ENCODE data around the gene MICAL3.

Gene MICAL3

DNA sequence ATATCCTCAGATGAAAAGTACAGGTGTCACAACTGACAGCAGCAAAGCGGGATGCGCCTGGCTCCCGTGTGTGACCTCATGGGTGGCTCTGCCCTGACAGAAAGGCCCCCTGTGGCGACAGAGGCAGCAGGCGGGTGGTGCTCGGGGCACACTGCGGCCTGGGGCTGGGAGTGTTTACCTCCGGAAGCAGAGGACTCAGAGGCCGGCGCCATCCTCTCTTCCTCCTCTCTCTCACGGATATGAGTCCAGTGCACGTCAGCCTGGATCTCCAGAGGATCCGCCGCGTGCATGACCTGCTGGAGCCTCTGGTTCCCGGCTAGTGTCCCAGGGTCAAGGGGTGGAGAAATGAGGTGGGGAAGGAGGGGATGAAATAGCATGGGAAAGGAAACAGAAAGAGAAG lies 196.9 kb downstream of the MICAL3 start:
- TF ChIP-seq LEF1 (IDR thresholded peaks at IDR 0.05; ENCODE audit: borderline replicate concordance) (no peak), HDGF (IDR thresholded peaks at IDR 0.05; ENCODE audit: borderline replicate concordance) (no peak), FOXK2 (IDR thresholded peaks at IDR 0.05) (no peak), ELF4 (IDR thresholded peaks at IDR 0.05) (no peak), FOXM1 (IDR thresholded peaks at IDR 0.05; ENCODE audit: borderline replicate concordance) (no peak), BHLHE40 (IDR thresholded peaks at IDR 0.05; ENCODE audit: borderline replicate concordance) (no peak), FOXA1 (IDR thresholded peaks at IDR 0.05) (no peak), TARDBP (IDR thresholded peaks at IDR 0.05) (no peak), L3MBTL2 (conservative IDR thresholded peaks at IDR 0.05) (no peak), ZNF384 (IDR thresholded peaks at IDR 0.05) (no peak), CTBP1 (IDR thresholded peaks at IDR 0.05; ENCODE audit: borderline replicate concordance) (no peak), SP1 (IDR thresholded peaks at IDR 0.05) (no peak), SUZ12 (IDR thresholded peaks at IDR 0.05) (no peak), NFRKB (IDR thresholded peaks at IDR 0.05) (no peak), ARNT (IDR thresholded peaks at IDR 0.05) (no peak)
- TF ChIP-seq, protein P1, sequence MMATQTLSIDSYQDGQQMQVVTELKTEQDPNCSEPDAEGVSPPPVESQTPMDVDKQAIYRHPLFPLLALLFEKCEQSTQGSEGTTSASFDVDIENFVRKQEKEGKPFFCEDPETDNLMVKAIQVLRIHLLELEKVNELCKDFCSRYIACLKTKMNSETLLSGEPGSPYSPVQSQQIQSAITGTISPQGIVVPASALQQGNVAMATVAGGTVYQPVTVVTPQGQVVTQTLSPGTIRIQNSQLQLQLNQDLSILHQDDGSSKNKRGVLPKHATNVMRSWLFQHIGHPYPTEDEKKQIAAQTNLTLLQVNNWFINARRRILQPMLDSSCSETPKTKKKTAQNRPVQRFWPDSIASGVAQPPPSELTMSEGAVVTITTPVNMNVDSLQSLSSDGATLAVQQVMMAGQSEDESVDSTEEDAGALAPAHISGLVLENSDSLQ (IDR thresholded peaks at IDR 0.05): no peak
- ChIA-PET CTCF (interaction anchor here (1.5 kb wide), 1 partner anchor 249 kb away, joined by 4 read pairs; no protein-coding TSS in a partner anchor), POLR2A (no interaction called here)
- DNase-seq (ENCODE audit: extremely low spot score): no peak

DNA sequence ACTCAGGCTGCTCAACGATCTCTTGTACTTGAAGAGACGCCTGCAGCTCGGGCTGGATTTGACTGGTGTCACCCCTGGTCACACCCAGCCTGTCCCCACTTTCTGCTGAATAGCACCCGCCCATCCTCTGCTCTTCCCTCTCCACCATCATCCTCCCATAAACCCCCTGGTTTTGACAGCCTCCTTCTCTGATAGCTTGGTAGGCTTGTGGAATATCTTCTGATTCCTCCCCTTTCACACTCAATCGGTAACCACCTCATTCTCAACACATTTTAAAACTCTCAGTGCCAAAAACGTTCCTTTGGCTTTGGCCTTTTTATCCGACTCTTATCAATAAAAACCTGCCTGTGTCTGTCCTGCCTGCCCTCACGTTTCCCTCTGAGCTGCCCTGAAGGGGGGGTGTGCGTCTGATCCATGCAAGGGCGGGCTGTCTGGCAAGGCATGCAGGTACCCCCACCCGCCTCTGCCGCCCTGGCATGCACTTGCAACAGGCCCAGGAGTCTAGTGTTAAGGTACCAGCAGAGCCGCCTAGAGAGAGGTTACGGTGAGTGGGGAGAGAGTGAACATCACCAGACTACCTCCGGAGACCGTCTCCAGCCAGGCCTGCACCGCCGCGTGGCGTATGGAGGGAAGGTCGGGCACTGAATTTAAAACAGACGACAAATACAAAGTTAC lies 198.3 kb downstream of the MICAL3 start:
- DNase-seq (ENCODE audit: extremely low spot score): no peak
- CTCF ChIA-PET: interaction anchor here (0.7 kb wide), 1 partner anchor 231 kb away, joined by 3 read pairs; no protein-coding TSS in a partner anchor
- TF ChIP-seq FOXA1 (IDR thresholded peaks at IDR 0.05): no peak
- TF ChIP-seq SP1 (IDR thresholded peaks at IDR 0.05): no peak
- TF ChIP-seq ARNT (IDR thresholded peaks at IDR 0.05): no peak
- TF ChIP-seq CTBP1 (IDR thresholded peaks at IDR 0.05; ENCODE audit: borderline replicate concordance): no peak
- TF ChIP-seq FOXK2 (IDR thresholded peaks at IDR 0.05): no peak
- TF ChIP-seq ZNF384 (IDR thresholded peaks at IDR 0.05): no peak
- TF ChIP-seq ELF4 (IDR thresholded peaks at IDR 0.05): no peak
- no peak for TF ChIP-seq LEF1 (IDR thresholded peaks at IDR 0.05; ENCODE audit: borderline replicate concordance)
- TF ChIP-seq SUZ12 (IDR thresholded peaks at IDR 0.05): no peak
- TF ChIP-seq HDGF (IDR thresholded peaks at IDR 0.05; ENCODE audit: borderline replicate concordance): no peak
- TF ChIP-seq, protein P1 (IDR thresholded peaks at IDR 0.05): no peak
- no peak for TF ChIP-seq NFRKB (IDR thresholded peaks at IDR 0.05)
- no peak for TF ChIP-seq TARDBP (IDR thresholded peaks at IDR 0.05)
- TF ChIP-seq BHLHE40 (IDR thresholded peaks at IDR 0.05; ENCODE audit: borderline replicate concordance): no peak
- TF ChIP-seq L3MBTL2 (conservative IDR thresholded peaks at IDR 0.05): no peak
- no peak for TF ChIP-seq FOXM1 (IDR thresholded peaks at IDR 0.05; ENCODE audit: borderline replicate concordance)
- POLR2A ChIA-PET: no interaction called here

DNA sequence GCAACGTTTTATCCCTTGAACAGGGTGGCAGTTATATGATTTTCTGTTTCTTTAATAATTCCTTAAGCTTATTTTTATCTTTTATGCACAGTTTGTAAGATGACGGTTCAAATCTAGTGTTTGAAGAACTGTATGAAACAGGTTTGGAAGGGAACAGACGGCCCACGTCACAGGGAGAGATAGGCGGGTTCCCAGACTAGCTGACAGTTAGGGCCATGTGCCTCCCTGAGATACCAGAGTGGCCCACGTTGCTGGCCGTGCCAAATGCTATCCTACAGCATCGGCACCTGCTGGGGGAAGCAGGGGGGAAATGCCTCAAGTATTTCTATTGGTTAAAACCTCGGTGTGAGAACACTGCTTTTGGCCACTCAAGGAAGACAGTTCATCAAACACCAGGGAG lies 199.9 kb downstream of the MICAL3 start:
- TF ChIP-seq FOXA1 (IDR thresholded peaks at IDR 0.05): no peak
- TF ChIP-seq HDGF (IDR thresholded peaks at IDR 0.05; ENCODE audit: borderline replicate concordance): no peak
- TF ChIP-seq CTBP1 (IDR thresholded peaks at IDR 0.05; ENCODE audit: borderline replicate concordance): no peak
- TF ChIP-seq L3MBTL2 (conservative IDR thresholded peaks at IDR 0.05): no peak
- no peak for TF ChIP-seq LEF1 (IDR thresholded peaks at IDR 0.05; ENCODE audit: borderline replicate concordance)
- TF ChIP-seq SP1 (IDR thresholded peaks at IDR 0.05): no peak
- TF ChIP-seq FOXK2 (IDR thresholded peaks at IDR 0.05): no peak
- TF ChIP-seq NFRKB (IDR thresholded peaks at IDR 0.05): no peak
- ChIA-PET POLR2A (no interaction called here), CTCF (interaction anchor here (0.6 kb wide), 1 partner anchor 260 kb away, joined by 4 read pairs; no protein-coding TSS in a partner anchor)
- no peak for DNase-seq (ENCODE audit: extremely low spot score)

DNA sequence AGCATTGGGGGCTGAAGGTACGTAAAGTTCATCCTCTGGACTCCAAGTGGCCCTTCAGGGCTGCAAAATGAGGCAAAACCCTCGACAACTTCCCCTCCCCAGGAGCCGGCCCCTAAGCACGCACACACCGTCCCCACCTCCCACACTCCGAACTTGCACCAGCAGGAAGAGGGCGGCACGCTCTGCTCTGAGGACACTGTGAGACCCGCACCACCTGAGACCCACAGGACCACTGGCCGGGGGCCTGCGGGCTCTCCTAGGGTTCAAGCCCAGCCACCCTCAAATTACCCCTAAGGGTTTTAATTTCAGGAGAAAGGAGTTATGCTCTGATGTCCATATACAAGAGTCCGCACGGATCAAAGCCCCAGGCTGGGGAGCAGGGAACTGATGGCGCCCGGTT lies 200.4 kb downstream of the MICAL3 start:
- ChIA-PET POLR2A (no interaction called here), CTCF (no interaction called here)
- TF ChIP-seq HDGF (IDR thresholded peaks at IDR 0.05; ENCODE audit: borderline replicate concordance) (no peak), LEF1 (IDR thresholded peaks at IDR 0.05; ENCODE audit: borderline replicate concordance) (no peak), FOXK2 (IDR thresholded peaks at IDR 0.05) (no peak), NFRKB (IDR thresholded peaks at IDR 0.05) (no peak), L3MBTL2 (conservative IDR thresholded peaks at IDR 0.05) (no peak), ELF4 (IDR thresholded peaks at IDR 0.05) (no peak), SUZ12 (IDR thresholded peaks at IDR 0.05) (no peak), SP1 (IDR thresholded peaks at IDR 0.05) (no peak), TARDBP (IDR thresholded peaks at IDR 0.05) (no peak), ZNF384 (IDR thresholded peaks at IDR 0.05) (no peak), FOXM1 (IDR thresholded peaks at IDR 0.05; ENCODE audit: borderline replicate concordance) (no peak), CTBP1 (IDR thresholded peaks at IDR 0.05; ENCODE audit: borderline replicate concordance) (no peak), ARNT (IDR thresholded peaks at IDR 0.05) (no peak), FOXA1 (IDR thresholded peaks at IDR 0.05) (no peak), BHLHE40 (IDR thresholded peaks at IDR 0.05; ENCODE audit: borderline replicate concordance) (no peak)
- TF ChIP-seq, protein P1 (IDR thresholded peaks at IDR 0.05): no peak
- no peak for DNase-seq (ENCODE audit: extremely low spot score)

DNA sequence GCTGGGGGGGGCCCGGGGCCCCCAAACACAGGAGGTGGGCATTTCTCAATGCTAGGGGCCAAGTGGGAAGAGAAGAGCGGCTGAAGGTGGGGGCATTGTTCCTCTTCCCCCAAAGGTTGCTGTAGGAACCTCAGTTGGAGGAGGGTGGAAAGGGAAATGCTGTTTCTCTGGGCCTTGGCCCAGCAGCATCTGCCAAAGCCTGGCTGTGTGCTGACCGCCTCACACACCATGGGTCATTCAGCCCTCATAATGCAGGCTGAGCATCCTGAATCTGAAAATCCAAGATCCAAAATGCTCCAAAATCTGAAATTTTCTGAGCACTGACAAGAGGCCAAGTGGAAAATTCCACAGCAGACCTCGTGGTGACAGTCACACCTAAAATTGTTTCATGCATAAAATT lies 201.1 kb downstream of the MICAL3 start:
- ChIA-PET POLR2A (no interaction called here), CTCF (no interaction called here)
- TF ChIP-seq, protein P1 (IDR thresholded peaks at IDR 0.05): no peak
- TF ChIP-seq FOXA1 (IDR thresholded peaks at IDR 0.05): no peak
- no peak for TF ChIP-seq NFRKB (IDR thresholded peaks at IDR 0.05)
- no peak for TF ChIP-seq ELF4 (IDR thresholded peaks at IDR 0.05)
- TF ChIP-seq ARNT (IDR thresholded peaks at IDR 0.05): no peak
- no peak for TF ChIP-seq HDGF (IDR thresholded peaks at IDR 0.05; ENCODE audit: borderline replicate concordance)
- TF ChIP-seq FOXM1 (IDR thresholded peaks at IDR 0.05; ENCODE audit: borderline replicate concordance): no peak
- no peak for TF ChIP-seq L3MBTL2 (conservative IDR thresholded peaks at IDR 0.05)
- TF ChIP-seq BHLHE40 (IDR thresholded peaks at IDR 0.05; ENCODE audit: borderline replicate concordance): no peak
- no peak for TF ChIP-seq ZNF384 (IDR thresholded peaks at IDR 0.05)
- no peak for TF ChIP-seq SP1 (IDR thresholded peaks at IDR 0.05)
- TF ChIP-seq FOXK2 (IDR thresholded peaks at IDR 0.05): no peak
- TF ChIP-seq LEF1 (IDR thresholded peaks at IDR 0.05; ENCODE audit: borderline replicate concordance): no peak
- no peak for TF ChIP-seq TARDBP (IDR thresholded peaks at IDR 0.05)
- TF ChIP-seq SUZ12 (IDR thresholded peaks at IDR 0.05): no peak
- TF ChIP-seq CTBP1 (IDR thresholded peaks at IDR 0.05; ENCODE audit: borderline replicate concordance): no peak
- DNase-seq (ENCODE audit: extremely low spot score): no peak
